HepG2 (cell line): ENCODE data around the gene SERPINE2. TPM values are rescaled to one million over a fixed set of nuclear protein-coding genes. Genes with fewer than 3 reads are reported as not detected.

Source experiments
- ARNT2 ChIP-seq: sonication (generic); formaldehyde crosslinking; IDR thresholded peaks from 2 replicates; pipeline ENCODE4 v1.8.0; 2022; ENCODE audit warnings: mild to moderate bottlenecking, low read depth, missing genetic modification reagents, moderate library complexity
- CC2D1A ChIP-seq: sonication (generic); formaldehyde crosslinking; IDR thresholded peaks from 2 replicates; pipeline ENCODE4 v1.8.1; 2023; ENCODE audit warnings: mild to moderate bottlenecking, missing genetic modification reagents
- ESRRA ChIP-seq: sonication (generic); formaldehyde crosslinking; IDR thresholded peaks from 2 replicates; pipeline ENCODE4 v1.5.1; 2020; ENCODE audit warnings: mild to moderate bottlenecking, low read depth, missing genetic modification reagents
- HOXA7 ChIP-seq: sonication (generic); formaldehyde crosslinking; IDR thresholded peaks from 2 replicates; pipeline ENCODE4 v1.8.1; 2022; ENCODE audit warnings: mild to moderate bottlenecking, missing genetic modification reagents, moderate library complexity
- IRF1 ChIP-seq: sonication (generic); formaldehyde crosslinking; IDR thresholded peaks from 2 replicates; pipeline ENCODE4 v1.4.0; 2020; ENCODE audit warnings: low read depth, mild to moderate bottlenecking, missing genetic modification reagents
- KDM4B ChIP-seq: sonication (generic); formaldehyde crosslinking; IDR thresholded peaks from 2 replicates; pipeline ENCODE4 v1.4.0; 2020; ENCODE audit warnings: missing genetic modification reagents
- KDM6A ChIP-seq: IDR thresholded peaks from 2 replicates; pipeline ENCODE4 v1.6.1; 2016; ENCODE audit warnings: low read depth
- KLF11 ChIP-seq: IDR thresholded peaks from 2 replicates; pipeline ENCODE4 v1.6.1; 2016; ENCODE audit warnings: missing compliant biosample characterization
- KLF15 ChIP-seq: sonication (generic); formaldehyde crosslinking; IDR thresholded peaks from 2 replicates; pipeline ENCODE4 v1.8.1; 2023; ENCODE audit warnings: borderline replicate concordance, mild to moderate bottlenecking, inconsistent platforms, missing genetic modification reagents, mixed read lengths
- MED1 ChIP-seq: sonication (generic); formaldehyde crosslinking; IDR thresholded peaks from 2 replicates; pipeline ENCODE4 v1.4.0; 2020; ENCODE audit warnings: missing genetic modification reagents
- NFKB2 ChIP-seq: sonication (generic); formaldehyde crosslinking; IDR thresholded peaks from 2 replicates; pipeline ENCODE4 v1.4.0; 2020; ENCODE audit warnings: missing genetic modification reagents, borderline replicate concordance
- NFYC ChIP-seq: IDR thresholded peaks from 2 replicates; pipeline ENCODE4 v1.6.1; 2016; ENCODE audit warnings: missing genetic modification reagents, missing compliant biosample characterization
- PHF5A ChIP-seq: IDR thresholded peaks from one replicate; pipeline ENCODE4 v1.6.1; 2018; ENCODE audit warnings: low read depth, missing genetic modification reagents; ENCODE audit not compliant: unreplicated experiment
- RERE ChIP-seq: IDR thresholded peaks from 2 replicates; pipeline ENCODE4 v1.6.1; 2016; ENCODE audit warnings: low read depth, missing genetic modification reagents, missing compliant biosample characterization
- SAFB2 ChIP-seq: sonication (generic); formaldehyde crosslinking; IDR thresholded peaks from 2 replicates; pipeline ENCODE4 v1.5.1; 2020; ENCODE audit warnings: missing genetic modification reagents, low read depth, mild to moderate bottlenecking, borderline replicate concordance
- ZBED4 ChIP-seq: sonication (generic); formaldehyde crosslinking; IDR thresholded peaks from 2 replicates; pipeline ENCODE4 v1.4.0; 2020; ENCODE audit warnings: missing genetic modification reagents, borderline replicate concordance
- ZBTB25 ChIP-seq: IDR thresholded peaks from 2 replicates; pipeline ENCODE4 v1.6.1; 2018; ENCODE audit warnings: missing genetic modification reagents
- ZC3H13 ChIP-seq: sonication (generic); formaldehyde crosslinking; IDR thresholded peaks from 2 replicates; pipeline ENCODE4 v1.8.1; 2023; ENCODE audit warnings: mild to moderate bottlenecking, missing genetic modification reagents, moderate library complexity
- ZFP36L2 ChIP-seq: sonication (generic); formaldehyde crosslinking; IDR thresholded peaks from 2 replicates; pipeline ENCODE4 v1.4.0; 2020; ENCODE audit warnings: missing genetic modification reagents
- ZNF570 ChIP-seq: sonication (generic); formaldehyde crosslinking; IDR thresholded peaks from 2 replicates; pipeline ENCODE4 v1.4.0; 2020; ENCODE audit warnings: mild to moderate bottlenecking, missing genetic modification reagents, borderline replicate concordance
- polyA plus RNA-seq, 8 experiments: library from polyadenylated mRNA; depleted of rRNA in 3 of 8; stranded (reverse) in 7 of 8; unstranded in 1 of 8; fragments of >200 nt; fragmentation: Illumina TruSeq in 4 of 8; extraction: Trizol in 4 of 8; gene quantifications; 2 replicates each; pipeline versions ENCODE4 v1.2.1 to v1.2.3, GENCODE V29; 2011 to 2016; ENCODE audit warnings: low read depth in 4 of 8, missing spikeins in 1 of 8, mixed read lengths in 1 of 8; ENCODE audit not compliant: insufficient read depth in 1 of 8
- total RNA-seq, 5 experiments: library from RNA; depleted of rRNA; stranded (reverse); fragments of >200 nt; fragmentation: Illumina TruSeq; extraction: Trizol; gene quantifications; 2 replicates each; pipeline ENCODE4 v1.2.3, GENCODE V29; 2016; ENCODE audit warnings: low read depth in 1 of 5

Gene SERPINE2
- total and polyA plus RNA-seq, 2 of the 13 experiments (the other 11 are each of a cell fraction or from before 2014, with no cell fraction given), result 7.9 to 18.1 TPM

GRCh38 chr2:223944166-223944702 lies 94.9 kb downstream of the SERPINE2 start (continued):
- TF ChIP-seq SAFB2 (CRISPR knock-in tag) (no peak), KDM4B (CRISPR knock-in tag) (peak; percentile 51; the same call in 1 of the 2 replicates), KLF15 (CRISPR knock-in tag) (0 out of 2 replicates have a peak, but pooled peaks have one; percentile 8), RERE (CRISPR knock-in tag) (no peak), NFKB2 (CRISPR knock-in tag) (no peak), NFYC (peak; percentile 39; the same call in 1 of the 2 replicates), KDM6A (CRISPR knock-in tag) (no peak), ZBED4 (CRISPR knock-in tag) (no peak), PHF5A (CRISPR knock-in tag) (no peak), CC2D1A (CRISPR knock-in tag) (no peak), ZC3H13 (no peak), HOXA7 (CRISPR knock-in tag) (no peak), KLF11 (CRISPR knock-in tag) (no peak), ZNF570 (no peak), ESRRA (CRISPR knock-in tag) (no peak), ZBTB25 (CRISPR knock-in tag) (no peak), IRF1 (no peak), MED1 (CRISPR knock-in tag) (no peak), ZFP36L2 (CRISPR knock-in tag) (0 out of 2 replicates have a peak, but pooled peaks have one; percentile 10), ARNT2 (no peak)
